ENCODE results near the gene EPHB2. TPM values are rescaled to one million over a fixed set of nuclear protein-coding genes. Genes with fewer than 3 reads are reported as not detected.

EPHB2 gene
- total and polyA plus RNA-seq, 2 donors (not counting 3 experiments of a cell fraction or from before 2014, with no cell fraction given), result 50.8 to 69.1 TPM

GRCh38 chr1:22769932-22770331, 59.3 kb downstream of the EPHB2 start:
- no peak overlapping the region for H3K4me2 ChIP-seq (ENCODE audit: insufficient read depth, low read length)
- CTCF ChIA-PET, result interaction anchor here (1.4 kb wide), 1 partner anchor 65 kb away, joined by 5 read pairs; no protein-coding TSS in a partner anchor
- peaks cover 25% of the 10 kb centered on the region for H3K79me2 ChIP-seq (ENCODE audit: control insufficient read depth, insufficient read depth, low read length)
- peaks cover 4% of the 10 kb centered on the region for H3K4me1 ChIP-seq (ENCODE audit: control insufficient read depth, extremely low read depth, insufficient read depth, low read length)
- POLR2A ChIA-PET, result no interaction called here
- no peaks in the 10 kb centered on the region for H3K27me3 ChIP-seq (ENCODE audit: control insufficient read depth in 2 of 2, insufficient read depth in 2 of 2, low read length in 2 of 2)
- H2AFZ ChIP-seq (ENCODE audit: low read depth, low read length), result no peak overlapping the region
- no peak for DNase-seq (ENCODE audit: low read depth, low spot score)
- H3K9ac ChIP-seq (replicated peaks; ENCODE audit: extremely low read depth, insufficient read depth, low read length), result no peak overlapping the region
- H3K36me3 ChIP-seq (ENCODE audit: control insufficient read depth in 2 of 2, extremely low read depth in 1 of 2, insufficient read depth in 2 of 2, low read length in 2 of 2), result no peaks in the 10 kb centered on the region
- TF ChIP-seq MYC (IDR thresholded peaks at IDR 0.05; ENCODE audit: low read depth, low read length) (no peak), GATA2 (IDR thresholded peaks at IDR 0.05; ENCODE audit: insufficient read depth, insufficient read length, low read depth, low read length) (no peak), POLR2AphosphoS5 (IDR thresholded peaks at IDR 0.05; ENCODE audit: insufficient read depth, low read depth, low read length) (no peak), FOS (IDR thresholded peaks at IDR 0.05; ENCODE audit: borderline replicate concordance, insufficient read depth, low read length) (no peak), MAX (IDR thresholded peaks at IDR 0.05; ENCODE audit: insufficient read depth, insufficient read length) (no peak), EZH2 (IDR thresholded peaks at IDR 0.05; ENCODE audit: borderline replicate concordance, low read depth, low read length, severe bottlenecking) (no peak), POLR2A (IDR thresholded peaks at IDR 0.05; ENCODE audit: low read depth, low read length) (no peak), JUN (IDR thresholded peaks at IDR 0.05; ENCODE audit: borderline replicate concordance, insufficient read depth, insufficient read length, low read depth) (no peak), CTCF (IDR thresholded peaks at IDR 0.05; ENCODE audit: extremely low read depth in 1 of 2, insufficient read depth in 1 of 2, low read depth in 1 of 2, low read length in 2 of 2) (no peak)
- no peak overlapping the region for H3K4me3 ChIP-seq (replicated peaks in 1 of 3; ENCODE audit: insufficient read depth in 1 of 3, low read depth in 1 of 3, low read length in 3 of 3)
- BruUV-seq (replicated peaks), result no TSS peak
- H3K9me3 ChIP-seq (replicated peaks; ENCODE audit: control insufficient read depth, insufficient read depth, low read length), result no peaks in the 10 kb centered on the region
- no peaks in the 10 kb centered on the region for H4K20me1 ChIP-seq (replicated peaks; ENCODE audit: control insufficient read depth, extremely low read depth, insufficient read depth, low read length)
- dilution Hi-C loops (cut with MboI; ENCODE audit: extremely low pct_ligation_motif_present, low sequenced_read_pairs) (no loop called here), intact Hi-C loops (cut with micrococcal nuclease) (no loop called here)
- no peak for FAIRE-seq
- no peak overlapping the region for H3K27ac ChIP-seq (ENCODE audit: insufficient read depth, low read depth, low read length)
- H3K9me1 ChIP-seq (replicated peaks; ENCODE audit: control insufficient read depth, extremely low read depth, insufficient read depth, low read length), result no peaks in the 10 kb centered on the region
